GM23248 (cell line): ENCODE measurements around the gene YKT6. TPM values are rescaled to one million over a fixed set of nuclear protein-coding genes. Genes with fewer than 3 reads are reported as not detected.

Source experiments
- DNase-seq: peaks from one replicate; pipeline ENCODE4 v3.0.0-alpha.2; 2015
- H2AFZ ChIP-seq: fragments of 200-600 bp; sonication (generic); 2 replicates; pipeline ENCODE4 v1.6.1; 2016; ENCODE audit warnings: antibody characterized with exemption
- H3F3A ChIP-seq: fragments of 200-600 bp; sonication (generic); 2 replicates; pipeline ENCODE4 v1.6.1; 2016; ENCODE audit warnings: mild to moderate bottlenecking, antibody characterized with exemption, mixed run types; ENCODE audit not compliant: insufficient read depth
- H3K27ac ChIP-seq: fragments of 200-600 bp; sonication (generic); 2 replicates; pipeline ENCODE4 v1.5.1; 2016; ENCODE audit warnings: mild to moderate bottlenecking
- H3K27me3 ChIP-seq: fragments of 200-600 bp; sonication (generic); replicated peaks from 2 replicates; pipeline ENCODE4 v1.6.1; 2016; ENCODE audit warnings: mild to moderate bottlenecking; ENCODE audit not compliant: insufficient read depth
- H3K36me3 ChIP-seq: fragments of 200-600 bp; sonication (generic); 2 replicates; pipeline ENCODE4 v1.6.1; 2016; ENCODE audit warnings: low read depth, mild to moderate bottlenecking
- H3K4me1 ChIP-seq: fragments of 200-600 bp; sonication (generic); 2 replicates; pipeline ENCODE4 v1.6.1; 2016; ENCODE audit warnings: mild to moderate bottlenecking; ENCODE audit not compliant: insufficient read depth
- H3K4me2 ChIP-seq: fragments of 200-600 bp; sonication (generic); one replicate; pipeline ENCODE4 v1.6.1; 2016; ENCODE audit warnings: mild to moderate bottlenecking; ENCODE audit not compliant: unreplicated experiment
- H3K4me3 ChIP-seq: fragments of 200-600 bp; sonication (generic); 2 replicates; pipeline ENCODE4 v1.5.1; 2016; ENCODE audit warnings: mild to moderate bottlenecking
- H3K79me2 ChIP-seq: fragments of 200-600 bp; sonication (generic); 2 replicates; pipeline ENCODE4 v1.6.1; 2016; ENCODE audit warnings: mild to moderate bottlenecking; ENCODE audit not compliant: insufficient read depth
- H3K9ac ChIP-seq: fragments of 200-600 bp; sonication (generic); 2 replicates; pipeline ENCODE4 v1.6.1; 2016; ENCODE audit warnings: mild to moderate bottlenecking
- H3K9me2 ChIP-seq: fragments of 200-600 bp; sonication (generic); 2 replicates; pipeline ENCODE4 v1.6.1; 2016; ENCODE audit warnings: mixed run types, mild to moderate bottlenecking, moderate library complexity; ENCODE audit not compliant: insufficient read depth
- H3K9me3 ChIP-seq: fragments of 200-600 bp; sonication (generic); one replicate; pipeline ENCODE4 v1.6.1; 2017; ENCODE audit warnings: low read depth
- H4K20me1 ChIP-seq: fragments of 200-600 bp; sonication (generic); 2 replicates; pipeline ENCODE4 v1.6.0; 2016; ENCODE audit not compliant: insufficient read depth
- EZH2 ChIP-seq: fragments of 200-600 bp; sonication (generic); IDR thresholded peaks from 2 replicates; pipeline ENCODE4 v1.6.1; 2018; ENCODE audit warnings: antibody characterized with exemption, mild to moderate bottlenecking; ENCODE audit not compliant: insufficient read depth, poor library complexity, severe bottlenecking
- EZH2phosphoT487 ChIP-seq: fragments of 200-600 bp; sonication (generic); IDR thresholded peaks from 2 replicates; pipeline ENCODE4 v1.6.1; 2018; ENCODE audit warnings: antibody characterized with exemption, moderate library complexity, mild to moderate bottlenecking, low read depth; ENCODE audit not compliant: insufficient read depth
- WGBS, 2 experiments: methylation state at CpG; one replicate each; pipeline ENCODE4 v1.1.6; 2015 to 2017; ENCODE audit warnings: low lambda C conversion rate in 2 of 2, low coverage in 1 of 2; ENCODE audit errors: missing lambda C conversion rate in 2 of 2; 5-methylcytosine and 5-hydroxymethylcytosine counted together
- in situ Hi-C: fragments of 300-500 bp; cut with MboI; formaldehyde crosslinking; loops from 2 replicates; pipeline ENCODE4 v1.15.0; 2020
- polyA plus RNA-seq: library from polyadenylated mRNA; unstranded; fragments of >200 nt; fragmentation: Nextera tagmentation; extraction: Ambion mirVana; gene quantifications from 2 replicates; pipeline ENCODE4 v1.2.1, GENCODE V29; 2016
- total RNA-seq: library from RNA; depleted of rRNA; stranded (reverse); fragments of >200 nt; shearing (Covaris generic); gene quantifications from 2 replicates; pipeline ENCODE4 v1.2.3, GENCODE V29; 2014; rRNA removed

YKT6 gene
- total RNA-seq = 148 and 149 TPM in 2 replicates
- polyA plus RNA-seq = 108 and 113 TPM in 2 replicates

GRCh38 chr7:44200699-44201461, at the start of gene YKT6:
Gene YKT6 (plus strand): TSS chr7:44200978. CDS start chr7:44201136, 158 bp downstream.
- peak within 1 kb of the TSS; percentile 83 for H2AFZ ChIP-seq
- peaks cover 51% of the 10 kb centered on the region for H3K79me2 ChIP-seq
- peak; percentile 98 for DNase-seq
- peak within 1 kb of the TSS; percentile 91 for H3K4me2 ChIP-seq
- H3F3A ChIP-seq = peaks cover 20% of the 10 kb centered on the region
- peaks cover 12% of the 10 kb centered on the region; the same call in 1 of the 2 replicates for H3K36me3 ChIP-seq
- H3K27ac ChIP-seq = peak within 1 kb of the TSS; percentile 84
- no peaks in the 10 kb centered on the region for H3K9me3 ChIP-seq
- WGBS, 2 experiments = 0 to 1% methylated on average over 35 to 53 of the region's 58 CpGs
- peaks cover 15% of the 10 kb centered on the region for H3K4me1 ChIP-seq
- no peaks in the 10 kb centered on the region for H3K27me3 ChIP-seq
- no peak for TF ChIP-seq EZH2
- TF ChIP-seq EZH2phosphoT487 = no peak
- H3K4me3 ChIP-seq = peak within 1 kb of the TSS; percentile 88
- peak within 1 kb of the TSS; percentile 97 for H3K9ac ChIP-seq
- in situ Hi-C loops = no loop called here
- no peaks in the 10 kb centered on the region for H3K9me2 ChIP-seq
- peaks cover 11% of the 10 kb centered on the region for H4K20me1 ChIP-seq

GRCh38 chr7:44151956-44152355, 48.8 kb upstream of the YKT6 start:
- no peak for TF ChIP-seq EZH2
- TF ChIP-seq EZH2phosphoT487 = no peak
- no peak overlapping the region for H3K9ac ChIP-seq
- H3F3A ChIP-seq = no peaks in the 10 kb centered on the region
- no peaks in the 10 kb centered on the region for H3K9me2 ChIP-seq
- H3K9me3 ChIP-seq = no peaks in the 10 kb centered on the region
- H3K79me2 ChIP-seq = no peaks in the 10 kb centered on the region
- no peaks in the 10 kb centered on the region for H3K36me3 ChIP-seq
- no peaks in the 10 kb centered on the region for H3K4me1 ChIP-seq
- H3K4me2 ChIP-seq = no peak overlapping the region
- in situ Hi-C loops = no loop called here
- 86 to 93% methylated on average over 7 to 9 of the region's 9 CpGs for WGBS, 2 experiments
- no peak overlapping the region for H2AFZ ChIP-seq
- H4K20me1 ChIP-seq = no peaks in the 10 kb centered on the region
- no peak overlapping the region for H3K4me3 ChIP-seq
- DNase-seq = no peak
- no peak overlapping the region for H3K27ac ChIP-seq
- H3K27me3 ChIP-seq = no peaks in the 10 kb centered on the region

GRCh38 chr7:44152971-44153947, 47.5 kb upstream of the YKT6 start:
- no peak for DNase-seq
- WGBS, 2 experiments = 63 to 68% methylated on average over 19 to 21 of the region's 22 CpGs
- no peak overlapping the region for H3K4me3 ChIP-seq
- H3K27ac ChIP-seq = no peak overlapping the region
- H3K4me1 ChIP-seq = no peaks in the 10 kb centered on the region
- no peak overlapping the region for H3K4me2 ChIP-seq
- TF ChIP-seq EZH2 (no peak), EZH2phosphoT487 (no peak)
- no peaks in the 10 kb centered on the region for H3K9me3 ChIP-seq
- H3K9me2 ChIP-seq = no peaks in the 10 kb centered on the region
- H3K9ac ChIP-seq = no peak overlapping the region
- in situ Hi-C loops = no loop called here
- no peaks in the 10 kb centered on the region for H4K20me1 ChIP-seq
- no peaks in the 10 kb centered on the region for H3K36me3 ChIP-seq
- no peaks in the 10 kb centered on the region for H3K79me2 ChIP-seq
- H3F3A ChIP-seq = no peaks in the 10 kb centered on the region
- no peak overlapping the region for H2AFZ ChIP-seq
- no peaks in the 10 kb centered on the region for H3K27me3 ChIP-seq

GRCh38 chr7:44153948-44154335, 46.8 kb upstream of the YKT6 start:
- DNase-seq = no peak

More at GRCh38 chr7:44153948-44154335, 46.8 kb upstream of the YKT6 start:
- Histone ChIP-seq H2AFZ (no peak overlapping the region), H3K27ac (no peak overlapping the region), H3K36me3 (no peaks in the 10 kb centered on the region), H3K27me3 (no peaks in the 10 kb centered on the region), H3K9me2 (no peaks in the 10 kb centered on the region), H3K4me1 (no peaks in the 10 kb centered on the region), H3K9ac (no peak overlapping the region), H3K4me2 (no peak overlapping the region), H3K4me3 (no peak overlapping the region), H3F3A (no peaks in the 10 kb centered on the region), H3K79me2 (no peaks in the 10 kb centered on the region), H4K20me1 (no peaks in the 10 kb centered on the region), H3K9me3 (no peaks in the 10 kb centered on the region)
- no peak for TF ChIP-seq EZH2phosphoT487
- TF ChIP-seq EZH2 = no peak
- 85 to 87% methylated on average over 5 of the region's 5 CpGs for WGBS, 2 experiments
- in situ Hi-C loops = no loop called here
